B cell (primary cell): ENCODE measurements around the gene ADCY2. TPM values are rescaled to one million over a fixed set of nuclear protein-coding genes. Genes with fewer than 3 reads are reported as not detected.

Source experiments
- ATAC-seq: fragments of 200-7000 bp; cut with Tn5 transposase; one replicate; pipeline ENCODE4 v1.10.0; 2021; ENCODE audit warnings: low read depth, mild to moderate bottlenecking, moderate number of reproducible peaks, moderate library complexity
- CTCF ChIA-PET: fragments of 350-600 bp; sonication (Branson Sonifier 250); formaldehyde crosslinking; loops from one replicate; lab custom pipeline; 2021; ENCODE audit warnings: antibody characterized with exemption, inconsistent platforms; lab: Charles Lee
- POLR2A ChIA-PET: fragments of 350-600 bp; sonication (Branson Sonifier 250); formaldehyde crosslinking; loops from one replicate; lab custom pipeline; 2021; ENCODE audit warnings: antibody characterized with exemption; lab: Charles Lee
- DNase-seq: peaks from one replicate; pipeline ENCODE4 v3.0.0; 2013
- H2AFZ ChIP-seq: 2 replicates; pipeline ENCODE4 v1.6.1; 2012; ENCODE audit warnings: mild to moderate bottlenecking, low read depth, low read length; ENCODE audit not compliant: insufficient read depth, poor library complexity, severe bottlenecking
- H3K27ac ChIP-seq, 2 donors: 1 replicate in 1 of 2; 2 replicates in 1 of 2; pipeline ENCODE4 v1.5.1; 2012 to 2013; ENCODE audit warnings: low read length in 2 of 2, mild to moderate bottlenecking in 2 of 2, moderate library complexity in 1 of 2
- H3K27me3 ChIP-seq, 4 experiments: fragments of 200-600 bp in 1 of 4; sonication (generic) in 1 of 4; replicated peaks in 1 of 4; 1 replicate in 2 of 4; 2 replicates in 2 of 4; pipeline versions ENCODE4 v1.6.1 to v1.7.0; 2013 to 2016; ENCODE audit warnings: low read length in 3 of 4, mild to moderate bottlenecking in 2 of 4, mixed read lengths in 1 of 4, moderate library complexity in 1 of 4; ENCODE audit not compliant: insufficient read depth in 4 of 4, control insufficient read depth in 3 of 4; ENCODE audit errors: control extremely low read depth in 1 of 4
- H3K36me3 ChIP-seq, 2 experiments: replicated peaks in 1 of 2; 1 replicate in 1 of 2; 2 replicates in 1 of 2; pipeline versions ENCODE4 v1.6.1 to v1.7.1; 2013; ENCODE audit warnings: low read length in 1 of 2; ENCODE audit not compliant: insufficient read depth in 2 of 2, control insufficient read depth in 1 of 2; ENCODE audit errors: control extremely low read depth in 1 of 2, extremely low read depth in 1 of 2
- H3K4me1 ChIP-seq, 2 donors: fragments of 200-600 bp in 1 of 2; sonication (generic) in 1 of 2; 1 replicate in 1 of 2; 2 replicates in 1 of 2; pipeline versions ENCODE4 v1.5.1 to v1.6.1; 2013 to 2017; ENCODE audit warnings: low read length in 2 of 2; ENCODE audit not compliant: control insufficient read depth in 2 of 2, insufficient read depth in 2 of 2
- H3K4me2 ChIP-seq: replicated peaks from 2 replicates; pipeline ENCODE3; 2012; ENCODE audit warnings: mild to moderate bottlenecking, low read depth, low read length; ENCODE audit not compliant: poor library complexity, severe bottlenecking
- H3K4me3 ChIP-seq, 5 experiments: fragments of 200-600 bp in 1 of 5; sonication (generic) in 1 of 5; 1 replicate in 3 of 5; 2 replicates in 2 of 5; pipeline versions ENCODE4 v1.5.1 to v1.7.0; 2011 to 2016; ENCODE audit warnings: low read length in 4 of 5, mild to moderate bottlenecking in 4 of 5, low read depth in 2 of 5, control low read depth in 1 of 5, moderate library complexity in 1 of 5; ENCODE audit not compliant: insufficient read depth in 1 of 5; ENCODE audit errors: control extremely low read depth in 1 of 5, extremely low read depth in 1 of 5
- H3K79me2 ChIP-seq: fragments of 200-600 bp; sonication (generic); one replicate; pipeline ENCODE4 v1.6.0; 2016; ENCODE audit warnings: low read length; ENCODE audit not compliant: control insufficient read depth, insufficient read depth
- H3K9ac ChIP-seq: fragments of 200-600 bp; sonication (generic); 2 replicates; pipeline ENCODE4 v1.6.1; 2017; ENCODE audit warnings: mild to moderate bottlenecking, low read length, moderate library complexity
- H3K9me3 ChIP-seq, 3 donors: one replicate each; pipeline versions ENCODE4 v1.6.1 to v1.7.1; 2013; ENCODE audit warnings: low read length in 2 of 3; ENCODE audit not compliant: control insufficient read depth in 2 of 3, insufficient read depth in 1 of 3; ENCODE audit errors: control extremely low read depth in 1 of 3
- H4K20me1 ChIP-seq: 2 replicates; pipeline ENCODE4 v1.6.0; 2012; ENCODE audit warnings: mild to moderate bottlenecking, low read length; ENCODE audit not compliant: insufficient read depth, control insufficient read depth, poor library complexity, severe bottlenecking
- H3K27ac Mint-ChIP-seq: one replicate; pipeline ENCODE4 v1.8.0; 2021; ENCODE audit warnings: mixed read lengths
- H3K27me3 Mint-ChIP-seq: one replicate; pipeline ENCODE4 v1.8.0; 2021; ENCODE audit warnings: mixed read lengths
- H3K4me1 Mint-ChIP-seq: one replicate; pipeline ENCODE4 v1.8.0; 2021; ENCODE audit warnings: mixed read lengths
- H3K4me3 Mint-ChIP-seq: one replicate; pipeline ENCODE4 v1.8.0; 2021; ENCODE audit warnings: mixed read lengths
- H3K9me3 Mint-ChIP-seq: one replicate; pipeline ENCODE4 v1.8.0; 2022; ENCODE audit warnings: mixed read lengths; ENCODE audit not compliant: insufficient read depth
- CTCF ChIP-seq: fragments of 200-600 bp; IDR thresholded peaks from one replicate; pipeline ENCODE4 v1.8.0; 2022; ENCODE audit warnings: antibody characterized with exemption, mild to moderate bottlenecking
- EZH2 ChIP-seq: IDR thresholded peaks from 2 replicates; pipeline ENCODE4 v1.6.1; 2012; ENCODE audit warnings: borderline replicate concordance, low read depth, mild to moderate bottlenecking, moderate library complexity, low read length; ENCODE audit not compliant: insufficient read depth, poor library complexity, severe bottlenecking
- WGBS: methylation state at CpG from one replicate; pipeline ENCODE4 v1.1.5; 2013; ENCODE audit warnings: missing lambda C conversion rate; ENCODE audit not compliant: insufficient coverage; 5-methylcytosine and 5-hydroxymethylcytosine counted together
- intact Hi-C: fragments of 100-400 bp; cut with micrococcal nuclease; formaldehyde crosslinking; loops from one replicate; pipeline ENCODE4 v1.10.0; 2022
- polyA plus RNA-seq: library from polyadenylated mRNA; depleted of rRNA; stranded (reverse); fragments of >200 nt; gene quantifications from 2 replicates; pipeline ENCODE4 v1.2.3, GENCODE V29; 2012
- total RNA-seq, 2 donors: library from RNA; stranded (reverse); fragments of 120-200 nt in 1 of 2; gene quantifications; 1 replicate in 1 of 2; 2 replicates in 1 of 2; pipeline versions ENCODE4 v1.2.3 to v1.2.4, GENCODE V29; 2013 to 2022

The ADCY2 gene
- total and polyA plus RNA-seq, 2 donors (not counting 1 experiment from before 2014, with no cell fraction given): not detected

GRCh38 chr5:7474821-7475403 lies 79.0 kb downstream of the ADCY2 start:
- CTCF ChIA-PET: no interaction called here
- Mint-ChIP-seq H3K27me3 (no peaks in the 10 kb centered on the region), H3K27ac (no peak overlapping the region), H3K9me3 (no peaks in the 10 kb centered on the region), H3K4me3 (no peak overlapping the region), H3K4me1 (no peaks in the 10 kb centered on the region)
- intact Hi-C loops: no loop called here
- Histone ChIP-seq H3K27ac (no peak overlapping the region), H3K4me3 (no peak overlapping the region), H3K4me1 (no peaks in the 10 kb centered on the region), H4K20me1 (no peaks in the 10 kb centered on the region), H3K36me3 (no peaks in the 10 kb centered on the region), H3K4me2 (no peak overlapping the region), H2AFZ (no peak overlapping the region), H3K27me3 (no peaks in the 10 kb centered on the region), H3K9me3 (peaks cover 0 to 6% (median 2%) of the 10 kb centered on the region in 3 donors), H3K9ac (no peak overlapping the region), H3K79me2 (no peaks in the 10 kb centered on the region)
- TF ChIP-seq CTCF (no peak), EZH2 (no peak)
- ATAC-seq (no peak), DNase-seq (no peak)
- 92% methylated on average over 12 of the region's 12 CpGs for WGBS
- POLR2A ChIA-PET: no interaction called here

GRCh38 chr5:7478459-7478858 lies 82.5 kb downstream of the ADCY2 start:
- Histone ChIP-seq H3K79me2 (no peaks in the 10 kb centered on the region), H3K4me3 (no peak overlapping the region), H3K36me3 (no peaks in the 10 kb centered on the region), H3K27ac (no peak overlapping the region), H3K4me1 (no peaks in the 10 kb centered on the region), H3K27me3 (no peaks in the 10 kb centered on the region), H3K9ac (no peak overlapping the region), H3K4me2 (no peak overlapping the region), H4K20me1 (no peaks in the 10 kb centered on the region), H3K9me3 (peaks cover 0 to 6% (median 0%) of the 10 kb centered on the region in 3 donors), H2AFZ (no peak overlapping the region)
- no CpG with 5 or more reads among the region's 1 CpG for WGBS
- ChIA-PET CTCF (no interaction called here), POLR2A (no interaction called here)
- H3K9me3 Mint-ChIP-seq: peaks cover 2% of the 10 kb centered on the region
- DNase-seq: no peak
- no peak overlapping the region for H3K4me3 Mint-ChIP-seq
- no peak overlapping the region for H3K27ac Mint-ChIP-seq
- intact Hi-C loops: no loop called here
- no peaks in the 10 kb centered on the region for H3K27me3 Mint-ChIP-seq
- no peak for TF ChIP-seq CTCF
- TF ChIP-seq EZH2: no peak
- no peaks in the 10 kb centered on the region for H3K4me1 Mint-ChIP-seq
- ATAC-seq: no peak
